SU-DHL-6 (cell line): ENCODE data around the gene CCNG1.

Source experiments
- H2AFZ ChIP-seq: fragments of 200-600 bp; sonication (generic); 2 replicates; pipeline ENCODE4 v1.6.1; 2014; ENCODE audit warnings: low read depth, mild to moderate bottlenecking, moderate library complexity, mixed read lengths, antibody characterized with exemption, low read length; ENCODE audit not compliant: severe bottlenecking
- H3F3A ChIP-seq: fragments of 200-600 bp; shearing (Covaris generic); 2 replicates; pipeline ENCODE4 v1.6.0; 2016; ENCODE audit warnings: antibody characterized with exemption, mild to moderate bottlenecking; ENCODE audit not compliant: insufficient read depth
- H3K27ac ChIP-seq: fragments of 200-600 bp; sonication (generic); 2 replicates; pipeline ENCODE4 v1.5.1; 2016; ENCODE audit warnings: low read depth, mild to moderate bottlenecking, low read length, moderate library complexity, mixed read lengths
- H3K27me3 ChIP-seq: fragments of 200-600 bp; sonication (generic), shearing (Covaris generic); 2 replicates; pipeline ENCODE4 v1.6.0; 2014; ENCODE audit warnings: mild to moderate bottlenecking, low read length
- H3K36me3 ChIP-seq: fragments of 200-600 bp; sonication (generic); 2 replicates; pipeline ENCODE4 v1.6.1; 2014; ENCODE audit warnings: mild to moderate bottlenecking, low read length, mixed read lengths
- H3K4me2 ChIP-seq: fragments of 300-600, 200-600 bp; shearing (Covaris generic), sonication (generic); 2 replicates; pipeline ENCODE4 v1.6.0; 2014; ENCODE audit warnings: low read length, low read depth, mild to moderate bottlenecking; ENCODE audit not compliant: poor library complexity, severe bottlenecking
- H3K4me3 ChIP-seq: fragments of 200-600 bp; sonication (generic); 2 replicates; pipeline ENCODE4 v1.5.1; 2014; ENCODE audit warnings: antibody characterized with exemption, low read length, mild to moderate bottlenecking, mixed read lengths; ENCODE audit not compliant: insufficient read depth, poor library complexity, severe bottlenecking
- H3K79me2 ChIP-seq: fragments of 200-600 bp; sonication (generic); 2 replicates; pipeline ENCODE4 v1.6.1; 2014; ENCODE audit warnings: mild to moderate bottlenecking, low read length, moderate library complexity; ENCODE audit not compliant: insufficient read depth
- H3K9ac ChIP-seq: fragments of 200-600 bp; sonication (generic); 2 replicates; pipeline ENCODE4 v1.7.0; 2014; ENCODE audit warnings: mild to moderate bottlenecking, low read length
- H3K9me2 ChIP-seq: fragments of 200-600 bp; sonication (generic); replicated peaks from 2 replicates; pipeline ENCODE4 v1.6.1; 2014; ENCODE audit warnings: low read length; ENCODE audit not compliant: insufficient read depth
- H3K9me3 ChIP-seq: fragments of 200-600 bp; sonication (generic); 2 replicates; pipeline ENCODE4 v1.6.1; 2014; ENCODE audit warnings: low read length, mixed read lengths; ENCODE audit not compliant: insufficient read depth
- H4K20me1 ChIP-seq: fragments of 200-600 bp; sonication (generic); 2 replicates; pipeline ENCODE4 v1.6.1; 2014; ENCODE audit warnings: low read depth, mild to moderate bottlenecking, antibody characterized with exemption, low read length, moderate library complexity, mixed read lengths
- EZH2phosphoT487 ChIP-seq: fragments of 200-600 bp; sonication (generic), shearing (Covaris generic); conservative IDR thresholded peaks from 2 replicates; pipeline ENCODE4 v1.6.1; 2018; ENCODE audit warnings: mild to moderate bottlenecking, antibody characterized with exemption, low read length, moderate library complexity, mixed read lengths
- TF ChIP-seq, protein P1 (sequence below): fragments of 200-600 bp; sonication (generic); IDR thresholded peaks from one replicate; pipeline ENCODE4 v1.5.1; 2017; ENCODE audit warnings: antibody characterized with exemption, mild to moderate bottlenecking, low read length, moderate library complexity; ENCODE audit not compliant: insufficient read depth, poor library complexity, severe bottlenecking

The CCNG1 gene

DNA sequence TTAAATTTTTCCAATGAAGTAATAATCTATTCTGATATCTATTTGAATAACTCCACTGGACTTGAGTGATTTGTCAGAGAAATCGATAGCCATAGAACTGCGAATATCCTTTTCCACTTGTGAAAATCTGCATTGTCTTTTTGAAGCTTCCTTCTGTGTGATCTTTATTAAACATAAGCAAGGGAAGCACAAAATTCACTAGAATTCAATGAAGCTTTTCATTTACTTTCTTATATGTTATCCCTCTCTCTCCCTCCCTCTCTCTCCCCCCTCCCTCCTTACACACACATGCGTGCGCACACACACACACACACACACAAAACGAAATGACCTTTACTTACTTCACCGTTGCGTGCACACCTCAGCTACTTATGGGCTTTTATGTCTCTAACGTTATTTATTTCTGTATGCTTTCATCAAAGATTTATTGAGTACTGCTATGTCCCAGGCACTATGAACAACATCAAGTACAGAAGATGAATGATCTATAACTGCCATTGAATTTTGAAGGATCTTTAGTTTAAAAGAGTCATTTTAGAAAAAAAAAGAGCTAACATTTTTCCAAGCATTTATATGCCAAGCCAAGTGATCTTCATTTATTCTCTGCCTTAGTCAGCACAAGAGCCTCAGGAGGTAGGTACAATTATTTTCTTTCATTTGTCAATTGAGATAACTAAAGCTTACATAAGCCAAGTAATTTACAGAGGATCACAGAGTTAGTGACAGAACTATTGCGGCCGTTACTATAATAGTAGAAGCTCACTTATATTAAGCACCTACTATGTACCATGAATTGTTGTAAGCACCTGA lies 32.8 kb upstream of the CCNG1 start:
- Histone ChIP-seq H3K36me3 (no peaks in the 10 kb centered on the region), H3K27ac (no peak overlapping the region), H2AFZ (no peak overlapping the region), H3K27me3 (no peaks in the 10 kb centered on the region), H3K79me2 (no peaks in the 10 kb centered on the region), H3F3A (no peaks in the 10 kb centered on the region), H3K4me3 (no peak overlapping the region), H3K4me2 (no peak overlapping the region), H4K20me1 (no peaks in the 10 kb centered on the region), H3K9me2 (no peaks in the 10 kb centered on the region), H3K9ac (no peak overlapping the region), H3K9me3 (no peaks in the 10 kb centered on the region)
- TF ChIP-seq, protein P1, sequence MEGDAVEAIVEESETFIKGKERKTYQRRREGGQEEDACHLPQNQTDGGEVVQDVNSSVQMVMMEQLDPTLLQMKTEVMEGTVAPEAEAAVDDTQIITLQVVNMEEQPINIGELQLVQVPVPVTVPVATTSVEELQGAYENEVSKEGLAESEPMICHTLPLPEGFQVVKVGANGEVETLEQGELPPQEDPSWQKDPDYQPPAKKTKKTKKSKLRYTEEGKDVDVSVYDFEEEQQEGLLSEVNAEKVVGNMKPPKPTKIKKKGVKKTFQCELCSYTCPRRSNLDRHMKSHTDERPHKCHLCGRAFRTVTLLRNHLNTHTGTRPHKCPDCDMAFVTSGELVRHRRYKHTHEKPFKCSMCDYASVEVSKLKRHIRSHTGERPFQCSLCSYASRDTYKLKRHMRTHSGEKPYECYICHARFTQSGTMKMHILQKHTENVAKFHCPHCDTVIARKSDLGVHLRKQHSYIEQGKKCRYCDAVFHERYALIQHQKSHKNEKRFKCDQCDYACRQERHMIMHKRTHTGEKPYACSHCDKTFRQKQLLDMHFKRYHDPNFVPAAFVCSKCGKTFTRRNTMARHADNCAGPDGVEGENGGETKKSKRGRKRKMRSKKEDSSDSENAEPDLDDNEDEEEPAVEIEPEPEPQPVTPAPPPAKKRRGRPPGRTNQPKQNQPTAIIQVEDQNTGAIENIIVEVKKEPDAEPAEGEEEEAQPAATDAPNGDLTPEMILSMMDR: no peak
- no peak for TF ChIP-seq EZH2phosphoT487

DNA sequence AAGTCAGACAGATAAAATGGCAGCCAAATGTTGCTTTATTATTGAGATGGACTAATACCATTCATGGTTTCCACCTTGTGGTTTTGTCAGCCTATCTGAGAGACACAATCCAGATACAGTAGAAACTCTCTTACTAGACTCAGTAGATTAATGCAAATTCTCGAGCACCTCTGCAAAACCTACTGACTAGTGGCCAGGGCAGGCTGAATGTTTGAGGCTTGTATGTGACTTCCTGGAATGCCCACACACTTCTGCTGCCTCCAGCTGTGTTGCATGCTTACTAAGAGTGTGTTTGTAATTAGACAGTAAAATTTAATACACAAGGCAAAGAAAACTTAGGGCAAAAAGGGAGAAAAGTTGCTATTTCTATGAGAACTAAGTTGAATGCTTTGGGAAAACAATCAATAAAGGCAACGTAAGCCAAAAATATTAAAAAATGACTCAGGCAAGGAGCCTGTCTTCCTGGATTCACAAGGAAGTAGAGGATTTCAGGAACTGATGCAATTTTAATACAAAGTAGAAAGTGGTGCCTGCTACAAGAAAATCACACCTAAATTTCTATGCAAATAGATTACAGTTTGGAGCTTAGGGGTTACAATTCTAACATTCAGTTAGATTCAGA lies 30.2 kb upstream of the CCNG1 start:
- Histone ChIP-seq H3K4me3 (no peak overlapping the region), H3K79me2 (no peaks in the 10 kb centered on the region), H4K20me1 (no peaks in the 10 kb centered on the region), H3K9ac (no peak overlapping the region), H3F3A (no peaks in the 10 kb centered on the region), H3K9me3 (no peaks in the 10 kb centered on the region), H3K27ac (no peak overlapping the region), H3K27me3 (no peaks in the 10 kb centered on the region), H2AFZ (no peak overlapping the region), H3K4me2 (no peak overlapping the region), H3K9me2 (no peaks in the 10 kb centered on the region), H3K36me3 (no peaks in the 10 kb centered on the region)
- TF ChIP-seq, protein P1: no peak
- TF ChIP-seq EZH2phosphoT487: no peak

DNA sequence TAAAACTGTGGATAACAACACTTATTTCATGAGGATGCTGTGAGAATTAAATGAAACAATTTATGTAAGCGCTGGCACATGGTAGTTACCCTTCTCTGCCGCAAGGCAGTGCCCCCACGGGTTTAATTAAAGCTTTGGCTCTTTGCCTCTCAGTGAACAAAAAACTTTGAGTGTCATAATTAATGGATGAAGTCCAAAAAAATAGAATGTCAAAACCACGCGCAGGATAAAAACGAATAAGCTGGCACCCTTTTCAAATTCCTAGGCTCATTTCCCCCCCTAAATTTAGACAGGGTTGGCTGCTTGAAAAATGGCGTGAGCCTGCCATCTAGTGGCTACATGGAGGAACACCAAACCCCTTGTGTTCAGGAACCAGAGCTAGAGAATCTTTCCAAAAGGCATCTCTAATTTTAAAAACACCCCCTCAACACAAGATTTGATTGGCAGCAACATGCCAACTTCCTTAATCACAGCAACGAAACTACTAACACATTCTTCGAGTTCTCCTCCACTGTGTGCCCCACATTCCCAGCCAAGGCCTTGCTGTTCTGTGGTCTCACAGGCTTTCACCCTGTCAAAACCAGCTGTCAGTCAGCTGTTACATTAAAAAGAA lies 29.0 kb upstream of the CCNG1 start:
- TF ChIP-seq, protein P1: peak; percentile 82
- TF ChIP-seq EZH2phosphoT487: no peak
- H2AFZ ChIP-seq: no peak overlapping the region
- no peaks in the 10 kb centered on the region for H3F3A ChIP-seq
- no peaks in the 10 kb centered on the region for H3K27me3 ChIP-seq
- no peaks in the 10 kb centered on the region for H3K9me2 ChIP-seq
- no peak overlapping the region for H3K9ac ChIP-seq
- H3K9me3 ChIP-seq: no peaks in the 10 kb centered on the region
- no peaks in the 10 kb centered on the region for H3K79me2 ChIP-seq
- no peak overlapping the region for H3K4me2 ChIP-seq
- H3K36me3 ChIP-seq: no peaks in the 10 kb centered on the region
- no peak overlapping the region for H3K4me3 ChIP-seq
- no peaks in the 10 kb centered on the region for H4K20me1 ChIP-seq
- no peak overlapping the region for H3K27ac ChIP-seq
